K562 (cell line): ENCODE results near the gene RAB3GAP2.
"Not testable (repeated sequence)": the region's sequence is repeated elsewhere in the genome, so short reads cannot be mapped to it uniquely, and the experiment has no call there.

ENCODE experiments used
- CHD4 ChIP-seq: fragments of 200-600 bp; sonication (generic); IDR thresholded peaks from 3 replicates; pipeline ENCODE4 v1.6.1; 2012; ENCODE audit warnings: low read depth, mild to moderate bottlenecking, mixed read lengths, low read length, inconsistent platforms; ENCODE audit not compliant: insufficient read depth, insufficient replicate concordance, poor library complexity, severe bottlenecking
- CREB1 ChIP-seq, 2 experiments: sonication (generic) in 1 of 2; formaldehyde crosslinking in 1 of 2; IDR thresholded peaks; 2 replicates each; pipeline versions ENCODE4 v1.6.1 to v1.8.0; 2012 to 2022; ENCODE audit warnings: inconsistent platforms in 1 of 2, mild to moderate bottlenecking in 1 of 2, missing genetic modification reagents in 1 of 2, moderate library complexity in 1 of 2
- ELF2 ChIP-seq: fragments of 250-450 bp; sonication (Bioruptor Pico); IDR thresholded peaks from 2 replicates; pipeline ENCODE4 v1.5.0; 2021; ENCODE audit warnings: mild to moderate bottlenecking
- JUN ChIP-seq, 2 experiments: sonication (generic) in 1 of 2; formaldehyde crosslinking in 1 of 2; IDR thresholded peaks; 2 replicates each; pipeline versions ENCODE4 v1.6.1 to v1.8.0; 2012 to 2022; ENCODE audit warnings: borderline replicate concordance in 2 of 2, mild to moderate bottlenecking in 2 of 2, improper control_type of control experiment in 1 of 2, low read depth in 1 of 2, low read length in 1 of 2, missing genetic modification reagents in 1 of 2
- MCM3 ChIP-seq: fragments of 450-650 bp; IDR thresholded peaks from 2 replicates; pipeline ENCODE4 v1.6.1; 2016
- POLR2A ChIP-seq: fragments of 450-650 bp; conservative IDR thresholded peaks from 2 replicates; pipeline ENCODE4 v1.6.1; 2016
- TCF7 ChIP-seq: sonication (generic); IDR thresholded peaks from 2 replicates; pipeline ENCODE4 v1.6.1; 2016; ENCODE audit warnings: antibody characterized with exemption, borderline replicate concordance
- ZNF282 ChIP-seq: sonication (generic); formaldehyde crosslinking; IDR thresholded peaks from 2 replicates; pipeline ENCODE4 v1.8.1; 2023; ENCODE audit warnings: missing genetic modification reagents
- ZNF707 ChIP-seq: fragments of 250-450 bp; sonication (Bioruptor Pico); conservative IDR thresholded peaks from 2 replicates; pipeline ENCODE4 v1.8.0; 2022; ENCODE audit warnings: inconsistent platforms, mild to moderate bottlenecking, moderate library complexity
- TF ChIP-seq, protein P1 (sequence below), 3 experiments: IDR thresholded peaks in 2 of 3; conservative IDR thresholded peaks in 1 of 3; 2 replicates each; pipeline ENCODE4 v1.5.1; 2011 to 2012; ENCODE audit warnings: low read length in 3 of 3, mild to moderate bottlenecking in 3 of 3, control low read depth in 2 of 3, improper control_type of control experiment in 1 of 3, inconsistent platforms in 1 of 3, low read depth in 1 of 3, mixed read lengths in 1 of 3, moderate library complexity in 1 of 3; ENCODE audit not compliant: insufficient read depth in 2 of 3
- TF ChIP-seq, protein P2 (sequence below): sonication (generic); formaldehyde crosslinking; IDR thresholded peaks from 2 replicates; pipeline ENCODE4 v1.8.0; 2022; ENCODE audit warnings: mild to moderate bottlenecking, missing genetic modification reagents
- TF ChIP-seq, protein P3 (sequence below): fragments of 250-450 bp; sonication (Bioruptor Pico); IDR thresholded peaks from 2 replicates; pipeline ENCODE4 v1.4.0; 2020; ENCODE audit warnings: mild to moderate bottlenecking, moderate library complexity

DNA sequence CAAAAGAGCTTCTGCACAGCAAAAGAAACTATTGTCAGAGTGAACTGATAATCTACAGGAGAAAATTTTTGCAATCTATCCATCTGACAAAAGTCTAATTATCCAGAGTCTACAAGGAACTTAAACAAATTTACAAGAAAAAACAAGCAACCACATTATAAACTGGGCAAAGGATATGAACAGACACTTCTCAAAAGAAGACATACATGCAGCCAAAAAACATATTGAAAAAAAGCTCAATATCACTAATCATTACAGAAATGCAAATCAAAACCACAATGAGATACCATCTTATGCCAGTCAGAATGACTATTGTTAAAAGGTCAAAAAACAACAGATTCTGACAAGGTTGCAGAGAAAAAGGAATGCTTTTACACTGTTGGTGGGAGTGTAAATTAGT is 12.5 kb downstream of the RAB3GAP2 start:
- TF ChIP-seq, protein P1, sequence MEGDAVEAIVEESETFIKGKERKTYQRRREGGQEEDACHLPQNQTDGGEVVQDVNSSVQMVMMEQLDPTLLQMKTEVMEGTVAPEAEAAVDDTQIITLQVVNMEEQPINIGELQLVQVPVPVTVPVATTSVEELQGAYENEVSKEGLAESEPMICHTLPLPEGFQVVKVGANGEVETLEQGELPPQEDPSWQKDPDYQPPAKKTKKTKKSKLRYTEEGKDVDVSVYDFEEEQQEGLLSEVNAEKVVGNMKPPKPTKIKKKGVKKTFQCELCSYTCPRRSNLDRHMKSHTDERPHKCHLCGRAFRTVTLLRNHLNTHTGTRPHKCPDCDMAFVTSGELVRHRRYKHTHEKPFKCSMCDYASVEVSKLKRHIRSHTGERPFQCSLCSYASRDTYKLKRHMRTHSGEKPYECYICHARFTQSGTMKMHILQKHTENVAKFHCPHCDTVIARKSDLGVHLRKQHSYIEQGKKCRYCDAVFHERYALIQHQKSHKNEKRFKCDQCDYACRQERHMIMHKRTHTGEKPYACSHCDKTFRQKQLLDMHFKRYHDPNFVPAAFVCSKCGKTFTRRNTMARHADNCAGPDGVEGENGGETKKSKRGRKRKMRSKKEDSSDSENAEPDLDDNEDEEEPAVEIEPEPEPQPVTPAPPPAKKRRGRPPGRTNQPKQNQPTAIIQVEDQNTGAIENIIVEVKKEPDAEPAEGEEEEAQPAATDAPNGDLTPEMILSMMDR (IDR thresholded peaks at IDR 0.05 in 2 of 3, conservative IDR thresholded peaks at IDR 0.05 in 1 of 3; ENCODE audit: insufficient read depth in 2 of 3, low read depth in 1 of 3, low read length in 3 of 3), result not testable (repeated sequence)
- not testable (repeated sequence) for TF ChIP-seq POLR2A; MCM3; CREB1 (IDR thresholded peaks at IDR 0.05); CREB1 (CRISPR knock-in tag; IDR thresholded peaks at IDR 0.05); ELF2 (CRISPR knock-in tag); JUN (IDR thresholded peaks at IDR 0.05; ENCODE audit: borderline replicate concordance, low read depth, low read length); JUN (CRISPR knock-in tag; IDR thresholded peaks at IDR 0.05; ENCODE audit: borderline replicate concordance); ZNF707 (CRISPR knock-in tag); ZNF282 (CRISPR knock-in tag); TCF7; CHD4
- TF ChIP-seq, protein P2, sequence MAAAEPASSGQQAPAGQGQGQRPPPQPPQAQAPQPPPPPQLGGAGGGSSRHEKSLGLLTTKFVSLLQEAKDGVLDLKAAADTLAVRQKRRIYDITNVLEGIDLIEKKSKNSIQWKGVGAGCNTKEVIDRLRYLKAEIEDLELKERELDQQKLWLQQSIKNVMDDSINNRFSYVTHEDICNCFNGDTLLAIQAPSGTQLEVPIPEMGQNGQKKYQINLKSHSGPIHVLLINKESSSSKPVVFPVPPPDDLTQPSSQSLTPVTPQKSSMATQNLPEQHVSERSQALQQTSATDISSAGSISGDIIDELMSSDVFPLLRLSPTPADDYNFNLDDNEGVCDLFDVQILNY (CRISPR knock-in tag), result not testable (repeated sequence)
- TF ChIP-seq, protein P3, sequence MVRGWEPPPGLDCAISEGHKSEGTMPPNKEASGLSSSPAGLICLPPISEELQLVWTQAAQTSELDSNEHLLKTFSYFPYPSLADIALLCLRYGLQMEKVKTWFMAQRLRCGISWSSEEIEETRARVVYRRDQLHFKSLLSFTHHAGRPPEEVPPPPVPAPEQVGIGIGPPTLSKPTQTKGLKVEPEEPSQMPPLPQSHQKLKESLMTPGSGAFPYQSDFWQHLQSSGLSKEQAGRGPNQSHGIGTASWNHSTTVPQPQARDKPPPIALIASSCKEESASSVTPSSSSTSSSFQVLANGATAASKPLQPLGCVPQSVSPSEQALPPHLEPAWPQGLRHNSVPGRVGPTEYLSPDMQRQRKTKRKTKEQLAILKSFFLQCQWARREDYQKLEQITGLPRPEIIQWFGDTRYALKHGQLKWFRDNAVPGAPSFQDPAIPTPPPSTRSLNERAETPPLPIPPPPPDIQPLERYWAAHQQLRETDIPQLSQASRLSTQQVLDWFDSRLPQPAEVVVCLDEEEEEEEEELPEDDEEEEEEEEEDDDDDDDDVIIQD (CRISPR knock-in tag), result not testable (repeated sequence)
